Stimulated activated CD4-positive, alpha-beta T cell treated with anti-CD3 and anti-CD28 coated beads, Interleukin-12 subunit alpha, Interleukin-12 subunit beta, amount 100 ng/mL, for 4 hours (primary cell): ENCODE data around the gene TRAF5.

Experiments used
- DNase-seq: peaks from one replicate; pipeline ENCODE4 v3.0.0-alpha.2; 2020

The TRAF5 gene

DNA sequence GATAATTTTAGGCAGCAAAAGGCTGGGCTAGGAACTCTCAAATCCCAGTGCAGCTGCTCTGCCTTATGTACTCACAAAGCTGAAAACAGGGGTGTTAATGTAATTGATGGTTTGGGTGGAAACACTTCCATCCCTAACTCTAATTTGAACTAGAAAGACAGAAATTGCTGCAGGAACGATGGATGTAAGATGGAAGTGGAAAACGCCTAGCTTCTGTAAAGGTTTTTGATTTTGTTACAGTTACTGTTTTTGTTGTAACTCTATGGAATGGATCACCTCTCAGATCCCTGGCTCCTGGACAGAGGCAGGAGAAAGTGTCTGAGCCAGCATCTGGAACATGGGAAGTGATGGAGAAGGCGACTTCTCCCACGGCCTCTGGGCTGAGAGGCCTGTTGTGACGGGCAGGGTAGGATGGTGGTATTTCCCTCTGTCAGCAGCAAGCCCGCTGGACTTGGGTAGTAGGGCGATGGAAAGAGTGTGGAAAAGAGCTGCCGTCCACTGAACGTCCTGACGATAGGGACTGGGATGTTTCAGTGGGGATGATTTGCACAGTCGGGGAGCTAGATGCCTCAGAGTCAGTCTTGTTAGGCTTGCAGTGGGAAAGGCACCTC is 1.6 kb downstream of the TRAF5 start:
- no peak for DNase-seq

DNA sequence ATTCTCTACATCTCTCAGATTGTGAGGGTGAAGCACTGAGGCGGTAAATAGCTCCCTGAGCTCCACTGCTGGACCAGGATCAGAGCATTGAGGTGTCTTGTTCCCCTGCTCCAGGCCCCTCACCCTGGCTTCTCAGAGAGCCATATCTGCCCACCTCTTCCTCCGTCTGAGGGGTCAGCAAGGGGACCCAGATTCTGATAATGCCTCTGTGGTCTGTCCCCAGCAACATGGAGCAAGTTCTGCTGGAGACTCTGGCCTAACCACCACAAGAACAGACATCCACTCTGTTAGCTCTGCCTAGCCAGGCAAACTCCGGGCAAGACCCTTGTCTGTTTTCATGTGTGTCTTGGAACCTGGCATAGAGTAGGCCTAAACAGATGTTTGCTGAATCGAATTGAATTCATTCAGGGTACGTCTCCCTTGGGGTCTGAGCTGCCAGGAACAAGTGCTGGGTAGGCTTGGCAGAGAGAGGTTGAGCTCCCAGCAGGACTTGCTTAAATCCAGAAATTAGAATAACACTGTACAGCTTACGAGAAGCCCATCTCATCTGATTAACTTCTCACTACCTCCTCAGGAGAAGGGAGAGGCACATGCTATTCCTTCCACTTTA is 2.3 kb downstream of the TRAF5 start:
- no peak for DNase-seq

DNA sequence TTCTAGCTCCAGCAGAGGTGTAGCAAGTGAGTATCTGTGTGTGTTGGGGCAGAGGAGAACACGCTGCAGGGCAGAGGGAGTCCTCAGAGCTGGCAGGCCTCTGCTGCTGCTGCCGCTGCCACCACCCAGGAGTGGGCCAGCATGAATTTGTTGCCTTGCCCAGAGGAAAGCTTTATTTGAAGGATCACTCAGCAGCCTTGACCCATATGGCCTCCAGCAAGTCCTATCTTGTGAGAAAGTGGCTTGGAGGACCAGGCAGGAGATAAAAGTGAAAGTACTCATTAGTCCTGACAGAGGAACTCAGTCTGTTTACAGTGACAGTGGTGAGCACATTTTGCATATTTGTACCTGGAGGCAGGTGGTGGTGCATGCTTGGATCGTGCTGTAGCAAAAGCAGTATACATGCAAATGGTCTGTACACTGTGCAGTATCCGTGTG is 3.1 kb downstream of the TRAF5 start:
- no peak for DNase-seq

DNA sequence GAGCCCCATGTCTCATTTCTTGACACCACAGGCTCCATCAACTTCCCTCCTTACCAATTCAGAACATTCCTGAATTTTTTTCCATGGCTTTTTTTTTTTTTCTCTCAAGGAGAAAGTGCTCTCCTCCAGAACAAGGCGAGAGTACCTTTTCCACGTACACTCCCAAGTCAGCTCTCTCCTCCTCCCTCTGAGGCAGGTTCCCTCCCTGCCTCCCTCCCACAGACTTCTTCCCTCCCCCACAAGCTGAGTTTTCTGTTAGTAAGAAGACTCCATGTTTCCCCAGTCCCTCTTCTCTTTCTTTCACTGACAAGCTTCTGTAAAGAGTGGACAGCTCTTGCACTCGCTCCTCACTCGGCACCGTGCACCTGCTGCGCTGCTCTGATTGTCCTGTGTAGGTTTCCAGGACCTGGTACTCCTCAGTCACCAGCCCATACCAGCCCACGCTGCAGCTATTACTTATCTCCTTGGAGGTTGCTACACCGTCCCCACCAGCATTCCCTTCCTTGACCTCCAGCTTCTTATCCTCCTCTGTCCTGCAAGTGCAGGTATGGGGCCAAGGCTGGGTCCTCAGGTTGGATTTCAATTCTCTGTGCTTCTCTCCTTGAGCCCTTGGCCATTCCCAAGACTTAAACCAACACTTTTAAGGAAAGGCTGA is 3.8 kb downstream of the TRAF5 start:
- no peak for DNase-seq

DNA sequence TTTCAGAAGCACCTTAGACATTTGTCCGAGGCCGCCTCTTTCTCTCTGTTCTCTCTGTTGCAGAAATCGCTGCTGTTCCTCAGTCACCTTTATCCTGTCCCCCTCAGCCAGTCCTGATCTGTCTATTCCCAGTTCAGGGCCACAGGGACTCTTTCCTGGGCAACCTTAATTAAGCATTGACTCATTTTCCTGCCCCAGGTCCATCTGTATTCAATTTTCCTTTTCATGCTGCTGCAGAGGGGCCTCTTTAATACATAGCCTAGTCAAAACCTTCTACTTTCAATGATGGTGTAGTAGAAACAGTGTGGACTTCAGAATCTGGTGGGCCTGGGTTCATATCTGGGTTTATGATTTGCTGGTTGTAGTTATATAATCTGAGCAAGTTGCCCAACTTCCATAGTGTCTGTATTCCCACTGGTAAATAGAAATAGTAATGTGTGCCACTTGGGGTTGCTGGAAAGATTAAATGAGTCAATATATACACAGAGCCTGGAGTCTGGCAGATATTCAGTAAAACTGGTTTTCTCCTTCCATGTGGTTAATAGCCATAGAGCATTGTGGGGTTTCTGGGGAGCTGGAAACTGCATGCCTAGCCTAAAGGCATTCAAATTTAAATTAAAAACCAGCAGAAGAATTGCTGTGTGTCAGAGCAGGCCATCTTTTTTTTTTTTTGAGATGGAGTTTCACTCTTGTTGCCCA is 4.5 kb downstream of the TRAF5 start:
- no peak for DNase-seq

DNA sequence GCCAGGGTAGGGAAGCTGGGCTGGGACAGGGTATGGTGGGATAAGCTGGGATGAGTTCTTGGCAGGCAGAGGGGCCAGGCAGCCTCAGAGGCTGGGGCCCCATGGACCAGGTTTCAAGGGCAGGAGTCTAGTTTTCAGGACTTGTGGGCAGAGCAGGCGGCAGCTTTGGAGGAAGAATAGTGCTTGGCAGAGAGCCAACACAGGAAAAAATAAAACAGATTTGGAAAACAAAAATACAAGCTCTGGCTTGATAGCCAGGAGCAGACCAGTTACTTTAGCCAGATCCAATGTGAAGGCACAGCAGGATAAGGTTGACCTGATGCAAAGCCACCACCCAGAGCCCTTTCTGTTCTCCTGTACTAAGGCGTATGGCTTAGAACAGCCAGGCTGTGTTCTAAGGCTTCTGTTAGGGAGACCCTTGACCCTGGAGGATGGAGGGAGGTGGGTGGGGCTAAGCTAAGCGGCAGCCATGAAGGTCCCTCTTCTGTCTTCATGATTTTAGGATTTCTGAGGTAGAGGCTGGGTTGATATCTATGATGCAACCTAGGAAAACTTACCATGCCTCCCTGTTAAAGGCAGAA is 5.5 kb downstream of the TRAF5 start:
- DNase-seq, result no peak

DNA sequence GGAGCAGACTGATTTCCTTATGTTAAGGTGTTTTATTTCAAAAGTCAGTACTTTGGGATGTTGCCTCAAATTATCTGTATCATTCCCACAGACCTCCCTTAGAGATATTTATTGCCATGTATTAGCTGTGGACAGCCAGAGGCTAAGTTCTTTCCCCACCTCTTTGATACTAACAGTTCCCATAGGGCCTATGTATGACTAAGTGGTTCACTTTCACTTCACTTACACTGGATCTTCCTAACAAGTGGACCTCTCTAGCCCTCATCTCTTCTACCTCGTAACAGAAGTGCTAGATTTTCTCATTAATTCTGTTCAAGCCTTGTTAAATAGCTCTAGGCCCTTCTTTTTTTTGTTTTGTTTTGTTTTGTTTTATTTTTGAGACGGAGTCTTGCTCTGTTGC is 6.2 kb downstream of the TRAF5 start:
- DNase-seq, result no peak

DNA sequence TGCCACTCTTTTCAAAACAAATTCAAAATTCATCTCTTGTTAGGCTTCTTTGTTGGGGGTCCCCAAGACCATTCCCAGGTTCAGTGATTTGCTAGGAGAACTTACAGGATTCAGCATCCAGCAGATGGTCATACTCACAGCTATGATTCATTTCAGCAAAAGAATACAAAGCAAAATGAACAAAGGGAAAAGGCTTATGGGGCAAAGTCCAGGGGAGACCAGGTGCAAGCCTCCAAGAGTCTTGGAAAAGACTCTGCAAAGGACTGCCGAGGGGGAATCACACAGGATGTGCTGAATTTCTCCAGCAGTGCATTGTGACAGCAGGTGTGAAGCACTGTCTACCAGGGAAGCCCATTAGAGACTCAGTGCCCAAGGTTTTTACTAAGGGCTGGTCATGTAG is 7.3 kb downstream of the TRAF5 start:
- DNase-seq, result no peak

DNA sequence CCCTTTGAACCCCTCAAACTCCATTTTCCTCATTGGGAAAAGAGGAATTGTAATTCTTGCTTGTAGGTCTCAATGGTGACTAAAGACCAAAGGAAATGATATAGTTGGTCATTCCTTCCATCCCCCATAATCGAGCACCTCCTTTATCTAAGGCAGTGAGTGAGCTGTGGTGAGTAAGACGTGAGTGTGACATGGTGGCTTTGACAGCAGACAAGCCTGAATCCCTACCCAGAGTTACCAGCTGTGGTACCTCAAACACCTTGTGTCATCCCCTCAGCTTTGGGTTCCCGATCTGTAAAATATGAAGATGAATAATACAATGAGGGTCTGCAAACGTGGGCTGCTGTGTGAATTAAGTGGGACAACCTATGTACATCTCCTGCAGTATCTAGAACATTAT is 8.4 kb downstream of the TRAF5 start:
- no peak for DNase-seq

DNA sequence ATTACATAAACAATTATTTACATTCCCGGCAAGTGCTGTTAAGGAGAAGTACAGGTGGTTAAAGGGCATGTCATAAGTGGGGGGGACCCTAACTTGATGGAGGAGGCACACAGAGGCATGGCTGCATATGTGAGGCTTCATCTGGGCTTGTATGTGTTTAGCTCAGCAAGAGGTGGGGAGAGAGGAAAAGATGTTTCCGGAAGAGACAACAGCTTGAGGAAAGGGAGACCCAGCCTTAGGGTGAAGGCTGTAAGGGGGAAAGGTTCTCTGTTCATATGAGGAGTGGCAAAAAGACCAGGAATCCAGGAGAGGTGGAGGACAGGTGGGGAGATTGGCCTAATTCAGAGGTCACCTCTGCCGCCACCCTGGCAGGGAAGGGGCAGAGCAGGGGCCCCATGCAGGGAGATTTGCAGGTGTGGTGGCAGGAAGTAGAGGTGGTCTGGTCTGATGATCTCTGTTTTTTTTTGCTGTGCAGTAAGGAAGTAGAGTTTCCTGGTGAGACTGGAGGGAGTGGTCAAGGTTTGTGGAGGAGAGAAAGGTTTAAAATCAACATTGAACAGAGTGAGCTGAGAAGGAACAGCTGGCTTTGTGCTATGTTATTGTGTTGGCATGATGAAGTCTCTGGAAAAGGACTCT is 9.0 kb downstream of the TRAF5 start:
- no peak for DNase-seq

DNA sequence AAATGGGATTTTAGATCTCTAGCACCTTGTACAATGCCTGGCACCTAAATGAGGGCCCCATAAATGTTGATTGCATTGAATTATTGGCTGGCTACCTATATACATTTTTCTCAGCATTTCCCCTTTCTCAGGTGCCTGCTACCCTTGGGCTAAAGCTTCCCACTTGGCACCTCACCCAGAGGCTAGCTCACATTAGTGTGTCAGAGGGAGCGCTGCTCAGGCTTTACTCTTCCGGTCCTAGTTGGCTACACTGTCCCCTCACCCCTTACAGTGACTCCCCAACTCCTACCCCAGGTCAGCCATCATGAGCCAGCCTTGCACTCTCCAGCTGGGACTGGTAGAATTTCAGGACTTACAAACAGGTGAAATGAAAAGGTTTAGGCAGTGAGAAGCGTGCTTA is 9.5 kb downstream of the TRAF5 start:
- no peak for DNase-seq

DNA sequence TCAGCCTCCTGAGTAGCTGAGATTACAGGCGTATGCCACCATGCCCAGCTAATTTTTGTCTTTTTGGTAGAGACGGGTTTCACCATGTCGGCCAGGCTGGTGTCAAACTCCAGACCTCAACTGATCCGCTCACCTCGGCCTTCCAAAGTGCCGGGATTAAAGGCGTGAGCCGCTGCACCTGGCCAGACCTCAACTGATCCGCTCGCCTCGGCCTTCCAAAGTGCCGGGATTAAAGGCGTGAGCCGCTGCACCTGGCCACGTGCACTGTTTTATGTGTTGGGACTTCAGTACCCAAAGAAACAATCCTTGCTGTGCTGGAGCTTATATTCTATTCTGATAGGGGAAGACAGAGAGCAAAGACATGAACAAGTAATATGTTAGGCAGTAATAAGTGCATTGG is 10.1 kb downstream of the TRAF5 start:
- DNase-seq, result no peak

DNA sequence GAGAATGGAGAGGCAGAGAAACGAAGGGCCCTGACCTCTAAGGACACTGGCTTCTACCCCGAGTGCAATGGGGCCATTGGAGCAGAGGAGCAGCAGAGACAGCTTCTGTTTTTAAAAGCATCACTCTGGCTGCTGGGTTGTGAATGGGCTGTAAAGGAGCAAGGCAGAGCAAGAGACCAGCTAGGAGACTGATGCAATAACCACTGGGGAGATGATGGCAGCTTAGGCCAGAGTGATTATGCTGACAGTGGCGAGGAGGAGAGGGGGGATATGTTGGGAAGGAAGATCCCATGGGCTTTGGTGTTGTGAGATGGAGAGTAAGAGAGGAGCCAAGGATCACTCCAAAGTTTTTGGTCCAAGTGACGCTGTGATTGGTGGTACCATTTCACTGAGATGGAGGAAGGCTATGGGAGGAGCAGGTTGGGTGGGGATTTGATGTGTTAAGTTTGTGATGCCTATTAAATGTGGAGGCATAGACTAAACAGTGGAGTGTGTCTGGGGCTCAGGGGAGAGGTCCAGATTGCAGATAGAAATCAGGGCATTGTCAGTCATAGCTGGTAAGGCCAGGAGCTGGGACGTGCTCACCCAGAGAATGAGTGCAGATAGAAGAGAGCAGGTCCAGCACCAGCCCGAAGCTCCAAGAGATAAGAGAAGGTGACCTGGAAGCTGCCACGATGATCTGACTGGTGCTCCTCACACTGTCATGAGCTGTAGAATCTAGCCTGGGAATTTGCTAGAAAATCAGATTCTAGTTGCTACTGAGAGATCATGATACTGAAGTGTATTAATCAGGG is 11.0 kb downstream of the TRAF5 start:
- DNase-seq, result no peak

DNA sequence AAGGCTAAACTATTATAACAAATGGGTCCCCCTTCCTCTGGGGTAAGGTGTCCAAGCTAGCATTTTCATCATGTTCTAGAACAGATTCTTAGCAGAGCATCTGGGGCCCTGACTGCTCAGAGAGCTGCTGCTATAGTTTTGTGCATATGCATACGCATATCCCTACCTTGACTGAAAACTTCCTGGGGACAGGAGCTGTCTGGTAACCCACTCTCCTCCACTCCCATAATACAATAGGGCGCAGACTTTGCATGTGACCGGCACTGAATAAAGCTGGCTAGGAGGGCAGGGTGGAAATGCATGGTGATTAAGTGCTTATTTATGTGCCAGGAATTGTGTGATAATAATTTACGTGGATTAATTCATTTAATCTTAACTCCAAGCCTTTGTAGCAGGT is 11.6 kb downstream of the TRAF5 start:
- DNase-seq, result no peak

DNA sequence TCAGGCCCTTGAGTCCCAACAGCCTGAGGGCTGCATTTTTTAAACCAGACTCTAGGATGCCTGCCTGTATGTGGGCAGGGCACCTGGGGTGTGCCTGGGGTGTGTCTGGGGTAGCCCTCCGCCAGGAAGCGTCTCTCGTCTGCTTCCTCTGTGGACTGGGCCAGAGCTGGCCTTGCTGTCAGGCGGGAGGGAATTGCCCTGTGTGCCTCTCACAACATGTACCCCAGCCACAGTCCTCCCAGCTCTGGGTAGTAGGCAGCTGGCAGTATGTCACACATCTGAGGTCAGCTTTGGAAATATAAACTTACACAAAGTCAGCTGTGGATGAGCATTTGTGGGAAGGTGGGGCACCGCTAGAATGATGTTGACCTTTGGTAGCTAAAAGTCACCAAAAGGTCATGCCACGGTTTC is 13.0 kb downstream of the TRAF5 start:
- no peak for DNase-seq

DNA sequence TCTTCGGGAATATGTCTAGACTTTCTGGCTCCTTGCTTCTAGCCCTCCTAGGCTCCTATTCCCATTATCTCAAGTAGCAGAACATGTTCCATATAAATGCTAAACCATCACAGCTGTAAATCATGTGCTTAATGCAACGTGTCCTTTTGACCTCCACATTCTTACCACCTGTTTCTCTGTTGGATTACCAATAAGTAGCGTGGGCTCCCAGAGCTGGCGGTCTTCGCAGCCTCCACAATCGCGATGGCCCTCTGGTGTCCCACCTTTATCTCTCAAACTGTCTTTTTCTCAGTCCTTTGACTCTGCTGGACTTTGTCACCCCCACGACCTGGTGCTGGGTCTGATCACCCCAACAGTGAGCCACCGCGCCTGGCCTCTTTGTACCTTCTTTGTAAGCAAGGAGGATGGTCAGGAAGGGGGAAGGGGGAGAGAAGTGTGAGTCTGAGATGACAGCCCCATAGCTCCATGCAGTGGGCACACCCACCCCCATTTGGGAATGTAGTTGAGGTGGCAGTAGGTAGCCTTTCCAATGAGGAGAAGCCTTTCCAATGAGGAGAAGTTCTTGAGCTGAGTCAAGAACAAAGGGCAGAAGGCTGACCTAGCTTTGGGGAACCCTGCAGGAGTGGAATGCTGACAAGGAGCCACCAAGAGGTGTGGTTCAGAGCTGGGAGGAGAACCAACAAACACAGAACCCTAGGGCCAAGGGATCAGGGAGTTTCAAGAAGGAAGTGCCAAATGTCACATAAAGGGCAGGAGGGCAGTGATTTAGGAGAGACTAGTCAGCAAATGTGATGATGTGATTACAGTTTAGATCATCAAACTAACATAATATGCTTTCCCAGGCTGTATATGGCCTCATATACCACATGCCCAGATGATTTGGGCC is 14.2 kb downstream of the TRAF5 start:
- no peak for DNase-seq

DNA sequence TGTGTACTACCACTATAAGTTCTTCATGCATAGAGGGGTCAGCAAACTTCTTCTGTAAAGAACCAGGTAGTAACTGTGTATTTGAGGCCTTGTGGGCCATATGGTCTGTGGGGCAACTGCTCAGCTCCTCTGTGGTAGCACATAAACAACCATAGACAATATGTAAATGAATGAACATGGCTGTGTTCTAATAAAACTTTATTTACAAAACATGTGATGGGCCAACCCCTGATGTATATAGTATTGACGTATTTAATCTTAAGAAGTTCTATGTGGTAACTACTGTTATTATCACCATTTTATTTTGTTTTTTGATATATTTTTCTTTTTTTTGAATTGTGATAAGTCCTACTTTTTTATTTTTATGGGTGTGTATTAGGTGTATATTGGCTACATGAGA is 15.4 kb downstream of the TRAF5 start:
- DNase-seq, result no peak

DNA sequence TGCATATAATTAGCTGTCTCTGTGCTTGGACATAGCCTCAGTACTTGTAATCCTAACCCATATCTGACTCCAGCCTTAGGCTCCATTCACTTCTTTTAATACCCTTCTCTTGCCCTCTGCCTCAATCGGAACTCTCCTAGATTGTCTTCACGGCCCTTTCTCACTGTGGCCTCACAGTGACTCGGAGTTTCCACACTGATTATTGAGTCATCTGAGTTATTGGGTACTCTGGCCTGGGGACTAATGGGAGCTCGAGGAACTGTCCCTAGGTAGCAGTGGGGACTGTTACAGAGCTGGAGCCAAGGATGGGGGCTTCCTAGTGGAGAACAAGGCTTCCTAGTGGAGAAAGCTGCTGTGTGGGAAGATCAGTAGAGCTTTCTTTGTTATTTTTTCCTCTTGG is 17.0 kb downstream of the TRAF5 start:
- DNase-seq, result no peak

DNA sequence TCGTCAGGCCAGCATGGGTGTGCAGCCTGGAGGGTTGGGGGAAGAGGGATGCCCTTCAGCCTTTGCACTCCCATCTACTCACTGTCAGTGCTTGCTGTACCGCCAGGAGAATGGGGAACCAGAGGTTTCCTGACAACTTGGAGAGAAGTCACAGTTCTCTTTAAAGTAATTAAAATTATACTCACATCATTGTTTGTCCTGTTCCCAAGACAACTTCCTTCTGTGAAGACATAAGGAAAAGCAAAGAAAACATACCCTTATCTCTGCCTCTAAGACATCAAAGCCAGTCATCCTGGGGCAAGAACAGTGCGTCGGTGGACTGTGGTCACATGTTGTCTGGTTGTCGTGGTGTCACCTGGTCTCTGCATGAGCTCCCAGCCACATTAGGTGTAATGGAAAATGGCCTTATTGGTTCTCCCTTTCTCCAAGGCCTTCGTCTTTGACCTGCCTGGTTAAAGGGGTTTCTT is 17.6 kb downstream of the TRAF5 start:
- no peak for DNase-seq

DNA sequence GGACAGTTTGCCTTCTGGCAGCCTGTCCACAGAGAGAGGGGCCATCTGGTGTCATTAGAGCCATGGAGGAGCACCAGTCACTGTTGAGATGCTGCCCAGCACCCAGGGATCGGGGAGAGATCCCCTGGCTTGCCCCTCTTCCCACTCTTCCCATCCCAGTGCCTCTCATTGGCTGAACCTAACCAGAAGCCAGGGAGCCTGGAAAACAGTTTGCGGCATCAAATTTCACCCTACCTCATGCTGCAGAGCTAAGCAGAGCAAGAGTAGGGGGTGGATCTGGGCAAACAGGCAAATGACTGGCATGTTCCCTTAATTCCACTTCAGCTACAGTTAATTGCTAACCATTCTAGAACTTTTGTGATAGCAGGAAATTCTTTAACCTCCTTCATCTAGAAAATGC is 19.1 kb downstream of the TRAF5 start:
- DNase-seq, result no peak
